ENCODE data around the gene LRP10.
A peak's percentile ranks its signal among the peaks of the same experiment; 100 is the strongest.

LRP10 gene

DNA sequence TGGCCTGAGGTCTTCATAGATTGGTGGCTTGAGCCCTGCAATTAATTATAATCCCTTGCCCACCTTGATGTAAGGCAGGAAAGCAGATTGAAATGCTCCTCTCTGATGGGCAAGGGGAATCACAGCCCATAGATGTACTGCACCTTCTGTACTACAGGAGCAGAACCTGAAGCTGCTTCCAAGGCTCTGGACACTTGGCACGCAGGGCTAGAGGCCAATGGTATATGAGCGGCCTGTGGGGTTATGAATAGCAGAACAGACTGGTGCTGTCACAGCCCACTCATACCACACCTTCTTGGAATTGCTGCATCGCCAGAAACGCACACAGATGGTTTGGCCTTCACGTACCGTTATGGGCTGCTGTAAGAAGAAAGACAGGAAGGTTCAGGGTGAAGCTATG lies 49.2 kb downstream of the LRP10 start:
- DNase-seq = no peak

DNA sequence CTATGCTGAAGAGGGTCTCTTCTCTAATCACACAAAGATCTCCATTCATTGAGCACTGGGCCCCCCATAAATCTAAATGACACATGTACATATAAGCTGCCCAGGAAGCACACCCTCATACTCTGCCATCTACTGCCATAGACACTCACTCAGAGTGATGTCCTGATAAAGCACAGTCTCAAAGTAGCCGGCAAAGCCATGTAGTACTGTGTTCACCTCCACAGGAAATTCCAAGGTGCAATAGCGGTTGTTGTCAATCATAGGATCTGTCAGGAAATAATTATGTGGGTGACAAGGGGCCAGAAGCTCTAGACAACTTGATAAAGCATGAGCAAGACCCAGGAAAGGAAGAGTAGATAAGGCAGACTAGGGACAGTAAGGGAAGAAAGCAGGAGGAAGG lies 50.8 kb downstream of the LRP10 start:
- DNase-seq = no peak

DNA sequence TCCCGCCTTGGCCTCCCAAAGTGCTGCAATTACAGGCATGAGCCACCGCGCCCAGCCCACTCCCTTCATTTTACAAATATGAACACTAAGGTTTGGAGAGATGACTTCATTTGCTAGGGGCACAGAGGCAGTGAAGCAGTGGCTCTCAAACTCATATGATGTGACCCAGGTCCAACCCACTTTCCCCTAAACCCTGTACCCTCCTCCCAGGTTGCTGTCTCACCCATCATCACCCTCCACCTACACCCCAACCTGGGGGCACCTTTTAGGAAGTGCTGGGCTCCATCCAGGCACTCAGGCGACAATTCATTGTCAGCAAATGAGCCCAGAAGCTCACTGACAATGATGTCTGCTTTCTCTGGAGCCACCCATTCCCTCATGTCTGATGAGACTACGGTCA lies 52.2 kb downstream of the LRP10 start:
- no peak for DNase-seq

DNA sequence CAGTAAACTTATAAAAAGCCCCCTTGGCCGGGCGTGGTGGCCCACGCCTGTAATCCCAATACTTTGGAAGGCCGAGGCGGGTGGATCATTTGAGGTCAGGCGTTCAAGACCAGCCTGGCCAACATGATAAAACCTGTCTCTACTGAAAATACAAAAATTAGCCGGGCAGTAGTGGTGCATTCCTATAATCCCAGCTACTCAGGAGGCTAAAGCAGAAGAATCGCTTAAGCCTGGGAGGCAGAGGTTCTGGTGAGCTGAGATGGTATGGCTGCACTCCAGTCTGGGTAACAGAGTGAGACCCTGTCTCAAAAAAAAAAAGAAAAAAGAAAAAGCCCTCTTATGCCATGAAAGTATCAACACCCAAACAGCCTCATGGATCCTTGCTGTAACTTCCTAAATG lies 54.0 kb downstream of the LRP10 start:
- no peak for DNase-seq

DNA sequence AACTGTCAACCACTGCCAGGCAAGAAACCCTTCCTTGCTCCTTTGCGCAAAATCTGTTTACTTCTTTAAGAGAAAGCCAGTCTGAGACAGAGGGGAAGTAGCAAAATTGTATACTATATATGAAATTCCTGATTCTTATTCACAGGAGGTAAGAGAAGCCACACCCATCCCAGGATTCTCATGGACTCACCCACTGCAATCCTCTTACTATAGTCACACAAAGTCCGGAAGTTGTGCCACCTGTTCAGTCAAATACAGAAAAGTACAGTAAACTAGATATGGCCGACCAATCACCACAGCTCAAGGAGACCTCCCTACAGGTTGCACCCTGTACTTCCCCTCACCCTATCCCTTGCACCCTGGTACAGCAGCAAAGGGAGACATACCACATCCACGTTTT lies 54.8 kb downstream of the LRP10 start:
- no peak for DNase-seq

DNA sequence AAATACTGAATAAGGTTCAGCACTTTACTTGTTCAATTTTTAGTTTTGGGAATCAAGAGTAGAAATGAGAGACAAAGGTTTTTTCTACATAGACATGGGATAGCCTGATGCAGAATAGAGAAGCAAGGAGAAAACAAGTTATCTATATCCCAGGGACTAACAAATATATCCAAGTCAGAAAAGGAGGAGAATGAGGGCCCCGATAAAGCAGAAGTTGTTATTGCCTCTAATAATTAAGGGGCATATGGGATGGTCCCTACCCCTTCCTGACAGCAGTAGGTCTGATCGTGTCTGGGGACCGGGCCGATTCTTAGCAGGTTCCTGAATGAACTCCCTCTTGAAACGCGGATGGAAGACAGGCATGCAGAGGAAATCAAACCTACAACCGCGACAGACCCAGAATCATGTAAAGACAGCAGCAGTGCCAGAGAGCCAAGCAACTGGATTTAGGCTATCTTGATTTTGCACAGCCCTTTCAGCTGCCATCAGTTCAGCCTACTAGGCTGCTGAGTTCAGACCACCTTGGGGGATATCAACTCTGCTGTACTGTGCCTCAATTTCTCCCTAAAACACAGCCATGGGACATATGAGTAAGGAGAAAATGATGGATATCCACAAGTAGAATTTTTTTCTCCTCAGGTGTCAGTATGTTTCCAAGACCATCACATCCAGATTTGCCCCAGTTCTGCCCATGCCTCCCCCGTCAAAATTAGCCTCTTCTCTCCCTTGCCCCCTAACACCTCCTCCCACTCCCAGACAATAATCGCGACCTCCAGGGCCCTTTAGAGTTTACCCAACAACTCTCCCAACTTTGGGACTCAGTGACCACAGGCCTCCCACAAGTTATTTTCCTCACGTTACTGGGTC lies 56.9 kb downstream of the LRP10 start:
- no peak for DNase-seq

DNA sequence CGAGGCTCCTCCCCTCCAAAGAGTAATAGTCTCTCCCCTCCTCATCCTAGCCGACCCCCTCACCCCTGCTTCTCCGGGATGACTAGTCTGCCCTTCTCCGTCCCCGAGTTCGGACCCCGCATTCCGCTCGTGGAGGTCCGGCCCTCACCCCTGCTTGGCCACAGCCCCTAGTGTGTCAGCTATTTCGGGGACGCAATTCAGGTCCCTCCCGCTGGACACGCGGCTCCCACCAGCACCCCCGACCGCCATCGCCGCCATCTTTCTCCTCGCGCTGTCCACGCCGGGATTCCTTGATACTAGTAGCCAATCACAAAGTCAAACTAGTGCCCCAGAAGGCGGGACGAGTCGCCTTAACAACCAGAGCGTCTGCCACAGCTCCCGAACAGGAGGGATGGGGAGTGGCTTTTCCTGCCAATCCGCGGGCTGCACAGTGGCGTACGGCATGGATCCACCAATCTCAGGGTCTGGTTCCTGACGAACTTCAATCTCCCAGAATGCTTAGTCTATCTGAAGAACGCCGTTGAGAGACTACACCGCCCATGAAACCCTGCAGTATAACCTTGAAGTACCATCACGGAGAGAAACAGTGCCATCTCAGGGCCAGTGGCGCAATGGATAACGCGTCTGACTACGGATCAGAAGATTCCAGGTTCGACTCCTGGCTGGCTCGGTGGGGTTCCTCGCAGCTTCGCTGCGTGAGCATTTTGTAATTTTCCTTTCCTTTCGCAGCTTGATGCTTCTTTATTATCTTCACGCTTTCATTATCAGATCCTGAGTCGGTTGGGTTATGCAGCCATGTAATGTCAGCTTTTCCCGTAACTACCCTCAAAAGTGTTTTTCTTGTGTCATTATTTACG lies 57.8 kb downstream of the LRP10 start, which contains the start of gene PRMT5:
TSS of gene PRMT5 (minus strand) at position 273 of the 857 bp plus-strand sequence. CDS start at position 258, 15 bp downstream.
- peak; percentile 100 for DNase-seq

DNA sequence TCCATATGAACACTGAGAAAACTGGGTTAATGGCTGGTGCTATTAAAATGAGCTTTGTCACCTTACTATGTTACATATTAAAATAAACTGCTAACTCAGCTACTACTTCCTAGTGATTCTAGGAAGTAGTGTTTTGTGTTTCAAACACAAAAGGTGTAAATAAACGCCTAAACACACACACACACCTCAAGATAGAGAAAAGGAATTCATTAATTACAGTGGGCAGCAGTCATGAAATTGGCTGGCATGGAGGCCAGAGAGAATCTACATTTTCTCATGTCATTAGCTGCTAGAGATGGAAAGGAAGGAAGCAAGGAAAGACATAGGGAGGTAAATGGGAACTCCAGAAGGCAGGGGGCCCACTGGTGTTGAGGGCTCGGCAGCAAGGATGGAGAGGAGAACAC lies 58.4 kb downstream of the LRP10 start:
- no peak for DNase-seq
